Activated CD4-positive, alpha-beta memory T cell treated with anti-CD3 and anti-CD28 coated beads for 36 hours (primary cell): ENCODE results near the gene NUP210. TPM values are rescaled to one million over a fixed set of nuclear protein-coding genes. Genes with fewer than 3 reads are reported as not detected.

Source experiments
- CTCF ChIA-PET: fragments of 350-600 bp; sonication (Branson Sonifier 250); formaldehyde crosslinking; loops from one replicate; lab custom pipeline; 2021; ENCODE audit warnings: antibody characterized with exemption, inconsistent platforms; lab: Charles Lee
- POLR2A ChIA-PET: fragments of 350-600 bp; sonication (Branson Sonifier 250); formaldehyde crosslinking; loops from one replicate; lab custom pipeline; 2021; ENCODE audit warnings: antibody characterized with exemption; lab: Charles Lee
- DNase-seq: peaks from one replicate; pipeline ENCODE4 v3.0.0-alpha.2; 2020
- H3K27ac Mint-ChIP-seq: one replicate; pipeline ENCODE4 v1.8.0; 2021; ENCODE audit warnings: mixed read lengths
- H3K27me3 Mint-ChIP-seq: one replicate; pipeline ENCODE4 v1.8.0; 2021; ENCODE audit warnings: mixed read lengths
- H3K36me3 Mint-ChIP-seq: one replicate; pipeline ENCODE4 v1.8.0; 2021; ENCODE audit warnings: mixed read lengths
- H3K4me1 Mint-ChIP-seq: one replicate; pipeline ENCODE4 v1.8.0; 2021; ENCODE audit warnings: low read depth, mixed read lengths
- H3K4me3 Mint-ChIP-seq: one replicate; pipeline ENCODE4 v1.8.0; 2021; ENCODE audit warnings: mild to moderate bottlenecking, mixed read lengths
- H3K9me3 Mint-ChIP-seq: one replicate; pipeline ENCODE4 v1.8.0; 2021; ENCODE audit warnings: mixed read lengths
- intact Hi-C: fragments of 100-400 bp; cut with micrococcal nuclease; formaldehyde crosslinking; loops from one replicate; pipeline ENCODE4 v1.15.1; 2023
- total RNA-seq, 2 experiments: library from RNA; stranded (reverse); gene quantifications; one replicate each; pipeline ENCODE4 v1.2.3, GENCODE V29; 2021

Gene NUP210
- total RNA-seq, 2 experiments from 2014 or later = 140 to 144 TPM

DNA sequence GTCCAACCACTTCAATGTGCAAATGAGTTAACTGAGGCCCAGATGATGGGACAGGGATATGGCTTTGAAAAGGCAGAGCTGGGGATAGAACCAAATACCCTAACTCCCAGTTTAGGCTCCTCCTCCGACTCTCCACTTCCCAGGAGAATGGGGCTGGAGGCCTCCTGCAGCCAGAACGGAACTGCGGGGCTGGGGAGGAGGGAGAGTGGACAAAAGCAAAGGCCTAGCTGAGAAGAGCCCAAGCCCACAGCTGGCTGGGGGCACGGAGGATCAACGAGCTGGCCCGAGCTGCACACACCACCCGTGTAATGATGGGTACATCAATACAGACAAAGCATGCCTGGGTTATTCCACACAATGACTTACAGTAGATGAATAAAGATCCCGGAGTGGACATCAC is 74.8 kb downstream of the NUP210 start:
- no peak for DNase-seq
- peaks cover 59% of the 10 kb centered on the region for H3K36me3 Mint-ChIP-seq
- no peak overlapping the region for H3K4me3 Mint-ChIP-seq
- no peak overlapping the region for H3K27ac Mint-ChIP-seq
- ChIA-PET CTCF (interaction anchor here (1.4 to 5.1 kb wide), 6 partner anchors 12 to 254 kb away, joined by 3 to 108 read pairs (median 6); no protein-coding TSS in a partner anchor), POLR2A (interaction anchor here (1.2 to 2.3 kb wide), 2 partner anchors 75 to 107 kb away, joined by 3 to 9 read pairs; partner anchors contain the start of gene NUP210)
- H3K9me3 Mint-ChIP-seq = no peaks in the 10 kb centered on the region
- H3K4me1 Mint-ChIP-seq = peaks cover 44% of the 10 kb centered on the region
- intact Hi-C loops = no loop called here
- no peaks in the 10 kb centered on the region for H3K27me3 Mint-ChIP-seq

DNA sequence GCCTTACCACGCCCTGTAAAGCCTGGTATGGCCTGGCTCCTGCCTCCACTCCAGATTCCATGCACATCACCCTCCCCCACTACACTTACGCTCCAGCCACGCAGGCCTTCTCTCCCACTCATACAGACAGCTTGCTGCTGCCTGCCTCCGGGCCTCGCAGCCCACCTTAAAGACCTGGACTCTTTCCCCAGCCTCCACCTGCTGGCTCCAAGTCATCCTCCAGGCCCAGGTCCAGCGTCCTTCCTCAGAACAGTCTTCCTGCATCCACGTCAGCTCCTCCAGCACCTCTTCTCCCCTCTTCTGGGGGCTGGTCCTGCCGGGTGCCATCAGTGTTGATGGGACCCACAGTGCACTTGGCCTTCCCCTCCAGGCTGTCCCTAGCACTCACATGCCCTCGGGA is 75.5 kb downstream of the NUP210 start:
- intact Hi-C loops = no loop called here
- Mint-ChIP-seq H3K4me3 (no peak overlapping the region), H3K4me1 (peaks cover 38% of the 10 kb centered on the region), H3K27ac (no peak overlapping the region), H3K9me3 (no peaks in the 10 kb centered on the region), H3K27me3 (no peaks in the 10 kb centered on the region), H3K36me3 (peaks cover 59% of the 10 kb centered on the region)
- ChIA-PET CTCF (interaction anchor here (0.7 to 5.1 kb wide), 4 partner anchors 18 to 253 kb away, joined by 3 to 108 read pairs (median 4); no protein-coding TSS in a partner anchor), POLR2A (interaction anchor here (2.3 kb wide), 1 partner anchor 108 kb away, joined by 9 read pairs; no protein-coding TSS in a partner anchor)
- no peak for DNase-seq

DNA sequence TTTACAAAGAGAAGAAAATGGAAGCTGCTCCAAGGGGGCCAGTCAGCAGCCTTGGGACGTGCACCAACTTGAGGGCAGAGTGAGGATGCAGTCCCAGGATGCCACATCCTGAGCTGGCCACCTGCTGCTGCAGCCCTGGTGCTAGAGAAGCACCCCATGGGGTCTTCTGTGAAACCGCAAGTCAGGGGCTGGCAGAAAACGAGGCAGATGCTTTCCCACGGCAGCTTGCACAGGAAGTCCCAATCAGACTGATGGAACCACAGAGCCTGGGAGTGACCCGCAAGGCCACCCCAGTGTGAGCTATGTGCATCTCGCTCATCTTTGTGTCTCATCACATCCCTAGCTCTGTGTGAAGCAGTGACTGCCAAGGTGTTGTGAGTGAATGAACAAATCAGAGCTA is 76.5 kb downstream of the NUP210 start:
- no peak overlapping the region for H3K27ac Mint-ChIP-seq
- no peak overlapping the region for H3K4me3 Mint-ChIP-seq
- DNase-seq = no peak
- CTCF ChIA-PET = interaction anchor here (0.8 to 5.1 kb wide), 3 partner anchors 10 to 110 kb away, joined by 3 to 108 read pairs (median 3); no protein-coding TSS in a partner anchor
- POLR2A ChIA-PET = no interaction called here
- H3K36me3 Mint-ChIP-seq = peaks cover 56% of the 10 kb centered on the region
- H3K4me1 Mint-ChIP-seq = peaks cover 27% of the 10 kb centered on the region
- no peaks in the 10 kb centered on the region for H3K27me3 Mint-ChIP-seq
- intact Hi-C loops = no loop called here
- H3K9me3 Mint-ChIP-seq = no peaks in the 10 kb centered on the region

DNA sequence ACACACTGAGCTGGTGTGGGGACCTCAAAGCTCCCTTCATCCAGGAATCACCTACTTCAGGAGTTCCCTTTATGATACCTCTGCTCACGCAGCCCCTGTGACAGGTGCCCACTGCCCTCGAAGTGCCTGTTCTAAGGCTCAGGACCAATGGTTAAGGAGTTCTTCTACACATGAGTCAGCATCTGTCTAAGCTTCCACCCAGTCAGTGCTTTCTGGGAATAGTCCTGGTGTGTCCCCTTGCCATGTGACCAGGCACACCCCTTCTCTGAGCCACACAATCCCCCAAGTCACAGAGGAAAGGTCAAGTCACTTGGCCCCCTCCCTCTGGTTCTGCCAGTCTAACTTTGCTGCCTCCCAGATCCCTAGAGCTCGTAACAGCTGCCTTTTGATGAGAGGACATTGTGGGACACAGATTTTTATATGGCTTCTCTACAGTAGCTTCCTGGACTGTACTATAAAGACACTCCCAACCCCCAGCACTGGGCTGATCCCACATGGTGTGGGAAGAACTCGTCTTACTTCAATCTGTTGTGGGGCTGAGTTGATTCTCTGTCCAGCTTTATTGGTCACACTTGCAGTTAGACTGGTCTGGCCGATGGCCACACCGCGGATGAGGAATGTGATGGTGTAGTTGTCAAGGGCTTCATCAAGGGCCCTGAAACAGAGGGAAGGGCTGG is 78.8 kb downstream of the NUP210 start:
- Mint-ChIP-seq H3K36me3 (peaks cover 59% of the 10 kb centered on the region), H3K4me3 (no peak overlapping the region), H3K27me3 (no peaks in the 10 kb centered on the region), H3K27ac (no peak overlapping the region), H3K9me3 (no peaks in the 10 kb centered on the region), H3K4me1 (peaks cover 7% of the 10 kb centered on the region)
- ChIA-PET POLR2A (interaction anchor here (0.5 kb wide), 1 partner anchor 804 kb away, joined by 4 read pairs; no protein-coding TSS in a partner anchor), CTCF (interaction anchor here (0.6 to 1.1 kb wide), 2 partner anchors 68 to 111 kb away, joined by 4 read pairs; no protein-coding TSS in a partner anchor)
- DNase-seq = no peak
- intact Hi-C loops = no loop called here

DNA sequence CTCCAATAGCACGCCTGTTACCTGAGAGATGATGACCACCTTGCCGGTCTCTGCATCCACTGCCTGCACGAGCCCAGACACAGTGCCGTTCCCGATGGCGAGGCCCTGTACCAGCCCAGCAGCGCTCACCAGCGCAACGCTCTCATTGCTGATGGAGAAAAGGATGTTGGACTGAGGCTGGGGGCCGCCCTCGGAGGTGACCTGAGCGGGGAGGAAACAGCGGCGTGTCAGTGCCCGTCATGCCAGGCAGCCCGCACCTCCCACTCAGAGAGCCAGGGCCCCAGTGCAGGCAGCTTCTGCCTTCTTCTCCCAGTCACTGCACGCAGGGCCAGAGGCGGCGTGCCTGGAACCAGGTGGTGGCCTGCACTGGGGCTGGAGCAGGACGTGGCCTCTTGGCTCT is 80.3 kb downstream of the NUP210 start:
- ChIA-PET CTCF (no interaction called here), POLR2A (no interaction called here)
- H3K4me3 Mint-ChIP-seq = no peak overlapping the region
- H3K27me3 Mint-ChIP-seq = no peaks in the 10 kb centered on the region
- H3K27ac Mint-ChIP-seq = no peak overlapping the region
- intact Hi-C loops = no loop called here
- H3K4me1 Mint-ChIP-seq = peaks cover 2% of the 10 kb centered on the region
- DNase-seq = no peak
- H3K9me3 Mint-ChIP-seq = no peaks in the 10 kb centered on the region
- H3K36me3 Mint-ChIP-seq = peaks cover 62% of the 10 kb centered on the region

DNA sequence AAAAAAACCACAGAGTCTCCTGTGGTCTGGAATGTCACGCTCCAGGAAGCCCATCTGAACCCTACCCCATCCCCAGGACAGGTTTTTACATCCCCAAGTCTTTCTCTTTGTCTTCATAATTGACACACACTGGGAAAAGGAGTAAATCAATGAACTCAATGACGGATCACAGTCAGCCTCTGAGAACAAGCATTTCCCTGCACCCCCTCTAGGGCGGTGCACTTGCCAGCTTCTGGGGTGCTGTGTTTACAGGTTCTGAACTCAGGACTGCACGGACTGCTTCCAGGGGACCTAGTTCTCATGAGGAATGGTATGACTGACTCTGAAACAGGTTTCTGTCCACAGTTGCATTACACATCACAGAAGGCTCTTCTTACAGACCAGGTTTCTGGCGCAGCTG is 81.1 kb downstream of the NUP210 start:
- Mint-ChIP-seq H3K27me3 (no peaks in the 10 kb centered on the region), H3K27ac (no peak overlapping the region), H3K9me3 (no peaks in the 10 kb centered on the region), H3K36me3 (peaks cover 61% of the 10 kb centered on the region), H3K4me3 (no peak overlapping the region), H3K4me1 (peaks cover 2% of the 10 kb centered on the region)
- DNase-seq = no peak
- POLR2A ChIA-PET = no interaction called here
- CTCF ChIA-PET = no interaction called here
- intact Hi-C loops = no loop called here

DNA sequence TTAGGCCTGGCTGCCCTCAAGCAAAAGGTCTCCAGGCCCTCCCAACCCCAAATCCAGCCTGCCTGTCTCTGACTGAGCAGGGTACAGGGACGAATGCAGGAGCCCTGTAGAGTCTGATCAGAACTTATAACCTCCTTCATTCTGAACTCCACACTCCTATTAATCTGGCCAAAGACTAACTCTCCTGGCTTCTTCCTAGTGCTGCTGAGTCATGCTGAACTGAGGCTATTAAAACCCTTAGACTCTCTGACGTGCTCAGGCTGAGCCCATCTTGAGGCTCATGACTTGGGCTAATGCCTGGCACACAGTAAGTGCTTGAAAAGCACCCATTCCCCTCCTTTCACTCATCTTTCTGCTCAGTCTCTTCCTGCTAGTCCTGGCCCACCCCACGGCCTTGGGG is 81.9 kb downstream of the NUP210 start:
- Mint-ChIP-seq H3K4me3 (no peak overlapping the region), H3K9me3 (no peaks in the 10 kb centered on the region), H3K36me3 (peaks cover 64% of the 10 kb centered on the region), H3K4me1 (peaks cover 2% of the 10 kb centered on the region), H3K27me3 (no peaks in the 10 kb centered on the region), H3K27ac (peak overlapping the region; percentile 36)
- no peak for DNase-seq
- ChIA-PET CTCF (no interaction called here), POLR2A (no interaction called here)
- intact Hi-C loops = no loop called here

DNA sequence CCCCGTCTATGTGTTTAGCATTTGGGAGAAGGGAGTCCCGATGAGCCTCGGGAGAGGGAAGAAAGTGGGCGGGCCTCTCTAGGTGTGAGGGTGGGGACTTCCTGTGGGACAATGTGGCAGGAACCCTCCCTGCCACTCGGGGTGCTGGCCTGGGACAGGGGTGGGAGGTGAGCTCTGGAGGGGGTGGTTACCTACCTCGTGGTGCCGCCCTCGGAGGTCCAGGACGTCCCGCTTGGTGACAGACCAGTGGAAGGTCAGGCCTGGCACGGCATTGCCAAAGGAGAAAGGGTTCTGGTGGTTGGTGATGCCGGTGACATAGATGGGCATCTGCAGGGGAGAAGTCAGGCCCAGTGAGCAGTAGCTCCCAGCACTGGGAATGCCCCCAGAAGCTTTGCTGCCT is 83.5 kb downstream of the NUP210 start:
- Mint-ChIP-seq H3K27me3 (no peaks in the 10 kb centered on the region), H3K36me3 (peaks cover 61% of the 10 kb centered on the region), H3K4me3 (no peak overlapping the region), H3K9me3 (no peaks in the 10 kb centered on the region), H3K4me1 (peaks cover 2% of the 10 kb centered on the region), H3K27ac (no peak overlapping the region)
- POLR2A ChIA-PET = no interaction called here
- CTCF ChIA-PET = no interaction called here
- intact Hi-C loops = no loop called here
- no peak for DNase-seq

DNA sequence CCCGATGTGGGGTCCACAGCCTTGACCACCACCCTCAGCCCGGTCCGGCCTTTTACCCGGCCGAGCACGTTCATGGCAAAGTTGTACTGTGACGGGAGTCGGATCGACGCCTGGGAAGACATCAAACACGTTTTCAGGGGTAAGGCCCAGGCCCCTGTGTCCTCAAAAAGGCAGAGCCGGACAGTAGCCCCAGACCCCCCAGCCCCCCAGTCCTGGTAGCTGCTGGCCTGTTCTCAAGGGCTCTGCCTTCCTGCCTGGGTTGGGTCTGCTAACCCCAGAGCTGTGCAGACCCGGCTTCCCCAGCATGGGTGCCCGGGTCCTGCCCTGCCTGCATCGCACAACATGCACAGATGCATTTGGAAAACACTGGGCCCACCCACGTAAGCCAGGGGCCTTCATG is 84.6 kb downstream of the NUP210 start:
- no peaks in the 10 kb centered on the region for H3K9me3 Mint-ChIP-seq
- H3K36me3 Mint-ChIP-seq = peaks cover 63% of the 10 kb centered on the region
- peaks cover 2% of the 10 kb centered on the region for H3K4me1 Mint-ChIP-seq
- POLR2A ChIA-PET = no interaction called here
- no peak overlapping the region for H3K4me3 Mint-ChIP-seq
- no peak for DNase-seq
- H3K27ac Mint-ChIP-seq = no peak overlapping the region
- intact Hi-C loops = no loop called here
- CTCF ChIA-PET = interaction anchor here (1.2 kb wide), 1 partner anchor 11 kb away, joined by 3 read pairs; no protein-coding TSS in a partner anchor
- no peaks in the 10 kb centered on the region for H3K27me3 Mint-ChIP-seq

DNA sequence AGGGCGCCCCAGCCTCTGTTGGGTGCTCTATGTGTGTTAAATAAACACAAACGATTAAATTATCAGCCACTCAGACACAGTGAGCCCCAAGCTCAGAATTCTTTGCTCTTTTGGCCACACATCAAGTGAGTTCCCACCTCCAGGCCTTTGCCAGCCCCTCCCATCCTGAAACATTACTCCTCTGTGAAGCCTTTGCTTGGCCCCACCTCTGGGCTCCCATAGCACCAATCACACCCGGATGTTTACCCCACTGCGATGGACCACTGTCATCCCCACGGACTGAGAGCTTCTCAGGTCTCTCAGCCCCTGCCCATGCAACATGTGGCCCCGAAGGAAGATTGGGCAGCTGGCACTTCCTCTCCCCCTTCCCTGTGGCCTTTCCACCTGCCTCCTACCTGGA is 85.1 kb downstream of the NUP210 start:
- ChIA-PET CTCF (interaction anchor here (1.2 kb wide), 1 partner anchor 11 kb away, joined by 3 read pairs; no protein-coding TSS in a partner anchor), POLR2A (no interaction called here)
- H3K4me1 Mint-ChIP-seq = peaks cover 2% of the 10 kb centered on the region

DNA sequence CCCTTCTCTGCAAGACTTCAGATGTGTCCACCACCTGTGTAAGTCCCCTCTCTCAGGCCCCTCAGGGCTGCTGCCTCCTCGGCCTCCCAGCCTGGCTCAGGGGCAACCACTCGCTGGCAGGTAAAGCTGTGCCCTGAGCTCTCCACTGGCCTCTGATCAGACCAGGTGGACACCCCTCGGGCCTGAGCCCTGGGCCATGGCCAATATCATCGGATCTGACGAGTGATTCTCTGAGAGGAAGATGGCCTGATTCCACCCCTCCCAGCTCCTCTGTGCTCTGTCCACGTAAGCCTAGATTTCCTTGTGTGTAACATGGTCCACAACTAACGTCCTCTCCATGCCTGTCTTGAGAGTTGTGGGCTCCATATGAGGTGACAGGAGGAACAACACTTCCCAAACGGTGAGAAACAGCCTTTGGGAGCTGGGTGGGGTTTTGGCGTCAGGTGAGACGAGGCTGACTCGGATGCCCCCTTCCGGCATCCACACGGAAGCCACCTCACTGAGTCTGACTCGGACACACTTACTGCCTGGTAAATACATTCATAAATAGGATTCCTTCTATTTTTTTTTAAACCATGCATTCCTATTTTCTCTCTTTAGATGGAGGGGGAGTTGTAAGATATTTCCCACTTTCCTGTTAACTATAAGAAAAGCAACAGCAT is 86.8 kb downstream of the NUP210 start:
- H3K9me3 Mint-ChIP-seq = no peaks in the 10 kb centered on the region
- no peak overlapping the region for H3K4me3 Mint-ChIP-seq
- intact Hi-C loops = no loop called here
- POLR2A ChIA-PET = no interaction called here
- H3K4me1 Mint-ChIP-seq = peaks cover under 1% of the 10 kb centered on the region
- H3K27me3 Mint-ChIP-seq = no peaks in the 10 kb centered on the region
- DNase-seq = no peak
- CTCF ChIA-PET = interaction anchor here (0.9 kb wide), 1 partner anchor 119 kb away, joined by 4 read pairs; no protein-coding TSS in a partner anchor
- peaks cover 67% of the 10 kb centered on the region for H3K36me3 Mint-ChIP-seq
- H3K27ac Mint-ChIP-seq = peak overlapping the region; percentile 18

More for the DNA sequence above, 85.1 kb downstream of the NUP210 start:
- no peaks in the 10 kb centered on the region for H3K9me3 Mint-ChIP-seq
- intact Hi-C loops = no loop called here
- no peak for DNase-seq
- H3K27me3 Mint-ChIP-seq = no peaks in the 10 kb centered on the region
- H3K27ac Mint-ChIP-seq = no peak overlapping the region
- no peak overlapping the region for H3K4me3 Mint-ChIP-seq
- H3K36me3 Mint-ChIP-seq = peaks cover 65% of the 10 kb centered on the region

DNA sequence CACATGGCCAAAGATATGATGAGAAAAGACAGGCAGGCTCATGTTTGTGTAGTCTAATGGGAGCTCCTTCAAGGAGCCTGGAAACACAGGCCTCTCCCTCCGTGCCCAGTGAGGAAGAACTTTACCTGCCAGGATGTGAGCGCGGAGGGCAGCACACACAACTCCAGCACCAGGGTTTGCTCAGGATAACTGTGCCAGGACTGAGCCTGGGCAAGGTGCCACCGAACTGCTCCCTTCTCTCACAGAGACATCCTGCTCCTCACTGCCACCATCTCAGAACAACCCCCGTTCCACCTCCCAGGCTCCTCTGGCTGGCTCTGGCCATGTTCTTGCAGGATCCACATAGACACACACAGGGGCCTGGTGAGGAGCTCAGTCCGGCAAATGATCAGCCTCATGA is 87.4 kb downstream of the NUP210 start:
- ChIA-PET CTCF (interaction anchor here (1.3 kb wide), 1 partner anchor 241 kb away, joined by 4 read pairs; no protein-coding TSS in a partner anchor), POLR2A (no interaction called here)
- peaks cover 64% of the 10 kb centered on the region for H3K36me3 Mint-ChIP-seq

More for the DNA sequence above, 87.4 kb downstream of the NUP210 start:
- intact Hi-C loops = no loop called here
- Mint-ChIP-seq H3K9me3 (no peaks in the 10 kb centered on the region), H3K27ac (peak overlapping the region; percentile 45), H3K4me1 (no peaks in the 10 kb centered on the region), H3K4me3 (no peak overlapping the region), H3K27me3 (no peaks in the 10 kb centered on the region)
- DNase-seq = no peak
